IPS DF 19.7 (cell line): ENCODE results near the gene UBE2D1.

Experiments used
- DNase-seq: peaks from one replicate; pipeline ENCODE4 v3.0.0-alpha.2; 2013; ENCODE audit warnings: low read depth, low spot score

UBE2D1 gene

GRCh38 chr10:58334817-58335305 is at the start of gene UBE2D1:
Gene UBE2D1, plus strand, starts transcription at chr10:58335006. Its CDS starts 196 bp downstream, at chr10:58335202.
- DNase-seq, result peak; percentile 57

- DNase-seq, result no peak
Observed at GRCh38 chr10:58291538-58292174, 43.1 kb upstream of the UBE2D1 start.

- DNase-seq, result no peak
Observed at GRCh38 chr10:58293989-58294388, 40.8 kb upstream of the UBE2D1 start.

- peak; percentile 2 for DNase-seq
Observed at GRCh38 chr10:58299580-58299979, 35.2 kb upstream of the UBE2D1 start.

GRCh38 chr10:58300676-58301075 is 34.1 kb upstream of the UBE2D1 start:
- DNase-seq, result no peak

GRCh38 chr10:58302254-58302653 is 32.6 kb upstream of the UBE2D1 start:
- no peak for DNase-seq

GRCh38 chr10:58304099-58304633 is 30.6 kb upstream of the UBE2D1 start:
- no peak for DNase-seq

- no peak for DNase-seq
Observed at GRCh38 chr10:58305821-58306220, 29.0 kb upstream of the UBE2D1 start.

GRCh38 chr10:58307676-58308075 is 27.1 kb upstream of the UBE2D1 start:
- DNase-seq, result no peak

GRCh38 chr10:58311026-58311425 is 23.8 kb upstream of the UBE2D1 start:
- DNase-seq, result no peak

GRCh38 chr10:58316874-58317273 is 17.9 kb upstream of the UBE2D1 start:
- DNase-seq, result no peak

GRCh38 chr10:58318346-58318745 is 16.5 kb upstream of the UBE2D1 start:
- DNase-seq, result no peak

- no peak for DNase-seq
Observed at GRCh38 chr10:58319599-58319998, 15.2 kb upstream of the UBE2D1 start.

GRCh38 chr10:58320351-58321049 is 14.3 kb upstream of the UBE2D1 start:
- DNase-seq, result no peak

- no peak for DNase-seq
Observed at GRCh38 chr10:58322072-58322834, 12.6 kb upstream of the UBE2D1 start.

GRCh38 chr10:58322835-58323209 is 12.0 kb upstream of the UBE2D1 start:
- no peak for DNase-seq

GRCh38 chr10:58326967-58327381 is 7.8 kb upstream of the UBE2D1 start:
- no peak for DNase-seq

- DNase-seq, result no peak
Observed at GRCh38 chr10:58328233-58328632, 6.6 kb upstream of the UBE2D1 start.

- no peak for DNase-seq
Observed at GRCh38 chr10:58330431-58330830, 4.4 kb upstream of the UBE2D1 start.

GRCh38 chr10:58331646-58332045 is 3.2 kb upstream of the UBE2D1 start:
- DNase-seq, result no peak

- no peak for DNase-seq
Observed at GRCh38 chr10:58335306-58336005, 650 bp downstream of the UBE2D1 start.

GRCh38 chr10:58336242-58336641 is 1.4 kb downstream of the UBE2D1 start:
- no peak for DNase-seq
